ENCODE results near the gene SSRP1. TPM values are rescaled to one million over a fixed set of nuclear protein-coding genes. Genes with fewer than 3 reads are reported as not detected.

Gene SSRP1
- total and polyA plus RNA-seq, 2 donors from 2014 or later: 44.5 to 78.5 TPM

- FAIRE-seq (no peak), DNase-seq (peak in 1 of 5 donors; percentile 39)
- H3K9me3 ChIP-seq (ENCODE audit: control insufficient read depth in 2 of 3, insufficient read depth in 1 of 3, low read length in 3 of 3): no peaks in the 10 kb centered on the region
- no peak overlapping the region for H3K4me3 ChIP-seq (ENCODE audit: low read length in 3 of 3)
- H3K4me1 ChIP-seq (ENCODE audit: control insufficient read depth in 2 of 3, insufficient read depth in 2 of 3, low read depth in 1 of 3, low read length in 3 of 3): peaks cover 0 to 3% (median 0%) of the 10 kb centered on the region in 3 donors
- H3K36me3 ChIP-seq (ENCODE audit: control insufficient read depth in 2 of 3, insufficient read depth in 3 of 3, low read length in 3 of 3): no peaks in the 10 kb centered on the region
- H3K9ac ChIP-seq (ENCODE audit: low read length in 3 of 3): no peak overlapping the region
- H3K27ac ChIP-seq (ENCODE audit: low read depth in 2 of 2, low read length in 2 of 2): no peak overlapping the region
- no peak for TF ChIP-seq CTCF (IDR thresholded peaks at IDR 0.05; ENCODE audit: borderline replicate concordance, extremely low read depth, insufficient read depth)
- H3K27me3 ChIP-seq (ENCODE audit: control insufficient read depth, insufficient read depth, low read length): no peaks in the 10 kb centered on the region
- intact Hi-C loops (cut with DNase I): no loop called here
Measured at GRCh38 chr11:57341250-57341808, 5.6 kb upstream of the SSRP1 start.

GRCh38 chr11:57340039-57340615, 4.4 kb upstream of the SSRP1 start:
- no peak for TF ChIP-seq CTCF (IDR thresholded peaks at IDR 0.05; ENCODE audit: borderline replicate concordance, extremely low read depth, insufficient read depth)
- H3K4me3 ChIP-seq (ENCODE audit: low read length in 3 of 3): no peak overlapping the region
- no peaks in the 10 kb centered on the region for H3K27me3 ChIP-seq (ENCODE audit: control insufficient read depth, insufficient read depth, low read length)
- H3K27ac ChIP-seq (ENCODE audit: low read depth in 2 of 2, low read length in 2 of 2): no peak overlapping the region
- no peaks in the 10 kb centered on the region for H3K36me3 ChIP-seq (ENCODE audit: control insufficient read depth in 2 of 3, insufficient read depth in 3 of 3, low read length in 3 of 3)
- intact Hi-C loops (cut with DNase I): no loop called here
- no peaks in the 10 kb centered on the region for H3K9me3 ChIP-seq (ENCODE audit: control insufficient read depth in 2 of 3, insufficient read depth in 1 of 3, low read length in 3 of 3)
- FAIRE-seq: no peak
- peaks cover 0 to 8% (median under 1%) of the 10 kb centered on the region in 3 donors for H3K4me1 ChIP-seq (ENCODE audit: control insufficient read depth in 2 of 3, insufficient read depth in 2 of 3, low read depth in 1 of 3, low read length in 3 of 3)
- DNase-seq: peak in 4 of 5 donors; percentile 87 to 92 (median 89)
- no peak overlapping the region for H3K9ac ChIP-seq (ENCODE audit: low read length in 3 of 3)

- FAIRE-seq (no peak), DNase-seq (peak in 1 of 5 donors; percentile 55)
- Histone ChIP-seq H3K27me3 (ENCODE audit: control insufficient read depth, insufficient read depth, low read length) (no peaks in the 10 kb centered on the region), H3K27ac (ENCODE audit: low read depth in 2 of 2, low read length in 2 of 2) (no peak overlapping the region), H3K4me1 (ENCODE audit: control insufficient read depth in 2 of 3, insufficient read depth in 2 of 3, low read depth in 1 of 3, low read length in 3 of 3) (peaks cover 0 to 8% (median 8%) of the 10 kb centered on the region in 3 donors), H3K36me3 (ENCODE audit: control insufficient read depth in 2 of 3, insufficient read depth in 3 of 3, low read length in 3 of 3) (peaks cover 0 to 2% (median 0%) of the 10 kb centered on the region in 3 donors), H3K4me3 (ENCODE audit: low read length in 3 of 3) (no peak overlapping the region), H3K9ac (ENCODE audit: low read length in 3 of 3) (no peak overlapping the region), H3K9me3 (ENCODE audit: control insufficient read depth in 2 of 3, insufficient read depth in 1 of 3, low read length in 3 of 3) (no peaks in the 10 kb centered on the region)
- no peak for TF ChIP-seq CTCF (IDR thresholded peaks at IDR 0.05; ENCODE audit: borderline replicate concordance, extremely low read depth, insufficient read depth)
- intact Hi-C loops (cut with DNase I): no loop called here
Measured at GRCh38 chr11:57339328-57339727, 3.6 kb upstream of the SSRP1 start.

Data from kidney (tissue), 14 donors.